Stromal cell of bone marrow (primary cell): ENCODE measurements around the gene CILP2.

Source experiments
- DNase-seq: peaks from one replicate; pipeline ENCODE4 v3.0.0-alpha.2; 2012; ENCODE audit warnings: low read depth

Gene CILP2

GRCh38 chr19:19545707-19546106, 7.6 kb downstream of the CILP2 start:
- no peak for DNase-seq

GRCh38 chr19:19546751-19547162, 8.7 kb downstream of the CILP2 start:
- no peak for DNase-seq

- no peak for DNase-seq
These were observed 9.7 kb downstream of the CILP2 start for GRCh38 chr19:19547674-19548336.

GRCh38 chr19:19548915-19549759, 11.1 kb downstream of the CILP2 start:
- no peak for DNase-seq

GRCh38 chr19:19549804-19550464, 11.9 kb downstream of the CILP2 start:
- no peak for DNase-seq

- DNase-seq = no peak
These were observed 12.4 kb downstream of the CILP2 start for GRCh38 chr19:19550485-19550929.

- DNase-seq = no peak
These were observed 13.1 kb downstream of the CILP2 start for GRCh38 chr19:19550972-19551852.

- no peak for DNase-seq
These were observed 13.8 kb downstream of the CILP2 start for GRCh38 chr19:19551853-19552192.

GRCh38 chr19:19552798-19553197, 14.7 kb downstream of the CILP2 start:
- no peak for DNase-seq

GRCh38 chr19:19553670-19554069, 15.6 kb downstream of the CILP2 start:
- DNase-seq = no peak

- no peak for DNase-seq
These were observed 16.3 kb downstream of the CILP2 start for GRCh38 chr19:19554074-19555023.

- no peak for DNase-seq
These were observed 20.0 kb downstream of the CILP2 start for GRCh38 chr19:19558055-19558454.

- no peak for DNase-seq
These were observed 20.6 kb downstream of the CILP2 start for GRCh38 chr19:19558636-19559035.

GRCh38 chr19:19559931-19560330, 21.9 kb downstream of the CILP2 start:
- no peak for DNase-seq

- no peak for DNase-seq
These were observed 24.0 kb downstream of the CILP2 start for GRCh38 chr19:19561946-19562664.

- no peak for DNase-seq
These were observed 24.7 kb downstream of the CILP2 start for GRCh38 chr19:19562665-19563347.

- DNase-seq = no peak
These were observed 25.3 kb downstream of the CILP2 start for GRCh38 chr19:19563348-19563848.

- DNase-seq = no peak
These were observed 28.2 kb downstream of the CILP2 start for GRCh38 chr19:19566306-19566705.

GRCh38 chr19:19567391-19567790, 29.3 kb downstream of the CILP2 start:
- DNase-seq = no peak
